GM12878 (cell line): Measurements from ENCODE around the gene SORCS2. TPM values are rescaled to one million over a fixed set of nuclear protein-coding genes. Genes with fewer than 3 reads are reported as not detected.

Experiments
- ATAC-seq: fragments of 200-7000 bp; cut with Tn5 transposase; 3 replicates; pipeline ENCODE4 v1.9.1; 2020; ENCODE audit warnings: mild to moderate bottlenecking, moderate library complexity
- BruUV-seq: library from RNA; stranded (reverse); fragments of 400-500 nt; replicated peaks from 2 replicates; lab custom pipeline; 2021; lab: Mats Ljungman, UMichigan
- CTCF ChIA-PET: fragments of 300-600 bp; sonication (Branson Sonifier 250); formaldehyde crosslinking; extraction: SDS; loops from one replicate; lab custom pipeline; 2021; ENCODE audit warnings: inconsistent platforms; lab: Yijun Ruan, JAX
- POLR2A ChIA-PET: fragments of 350-600 bp; formaldehyde crosslinking; extraction: SDS; loops from one replicate; lab custom pipeline; 2021; ENCODE audit warnings: inconsistent platforms; lab: Charles Lee
- RAD21 ChIA-PET: fragments of 300-600 bp; sonication (Branson Sonifier 250); formaldehyde crosslinking; loops from one replicate; lab custom pipeline; 2023; ENCODE audit warnings: antibody characterized with exemption; ENCODE audit not compliant: unreplicated experiment; lab: Charles Lee
- SMC1A ChIA-PET: fragments of 300-600 bp; sonication (Branson Sonifier 250); formaldehyde crosslinking; loops from one replicate; lab custom pipeline; 2023; ENCODE audit not compliant: unreplicated experiment, uncharacterized antibody; lab: Charles Lee
- DNase-seq: peaks from one replicate; pipeline ENCODE4 v3.0.0-alpha.2; 2011; ENCODE audit warnings: low read depth, low spot score
- FAIRE-seq: peaks from 3 replicates; lab custom pipeline; 2011; peaks lifted over from hg19 to GRCh38; lab: Jason Lieb, UNC
- H2AFZ ChIP-seq: 2 replicates; pipeline ENCODE4 v1.6.0; 2011; ENCODE audit warnings: low read depth, low read length, control low read depth; ENCODE audit not compliant: control insufficient read depth
- H3K27ac ChIP-seq: 2 replicates; pipeline ENCODE4 v1.5.1; 2011; ENCODE audit warnings: control low read depth; ENCODE audit not compliant: control insufficient read depth, insufficient read depth
- H3K27me3 ChIP-seq, 2 experiments: replicated peaks in 1 of 2; 2 replicates each; pipeline versions ENCODE4 v1.6.0 to v1.6.1; 2011; ENCODE audit warnings: low read length in 1 of 2; ENCODE audit not compliant: control insufficient read depth in 2 of 2, insufficient read depth in 2 of 2
- H3K36me3 ChIP-seq, 2 experiments: 2 replicates each; pipeline ENCODE4 v1.5.1; 2011; ENCODE audit warnings: low read length in 1 of 2; ENCODE audit not compliant: control insufficient read depth in 2 of 2, insufficient read depth in 2 of 2
- H3K4me1 ChIP-seq: 2 replicates; pipeline ENCODE4 v1.6.1; 2011; ENCODE audit warnings: mild to moderate bottlenecking, low read length, moderate library complexity, mixed read lengths; ENCODE audit not compliant: control insufficient read depth, insufficient read depth
- H3K4me2 ChIP-seq: 2 replicates; pipeline ENCODE4 v1.6.0; 2011; ENCODE audit warnings: control low read depth; ENCODE audit not compliant: control insufficient read depth, insufficient read depth
- H3K4me3 ChIP-seq: fragments of 200-600 bp; sonication (generic); 2 replicates; pipeline ENCODE4 v1.5.1; 2016
- H3K79me2 ChIP-seq: 2 replicates; pipeline ENCODE4 v1.6.0; 2011; ENCODE audit warnings: low read length; ENCODE audit not compliant: control insufficient read depth, insufficient read depth
- H3K9ac ChIP-seq: 2 replicates; pipeline ENCODE4 v1.8.0; 2011; ENCODE audit warnings: low read length, control low read depth, mixed read lengths; ENCODE audit not compliant: control insufficient read depth, insufficient read depth
- H3K9me3 ChIP-seq: replicated peaks from 3 replicates; pipeline ENCODE4 v1.5.1; 2011; ENCODE audit warnings: mild to moderate bottlenecking, low read length; ENCODE audit not compliant: control insufficient read depth, insufficient read depth
- H4K20me1 ChIP-seq: 2 replicates; pipeline ENCODE4 v1.6.0; 2011; ENCODE audit not compliant: control insufficient read depth, insufficient read depth
- BRCA1 ChIP-seq: IDR thresholded peaks from 2 replicates; pipeline ENCODE4 v1.6.1; 2011; ENCODE audit warnings: low read depth, low read length, improper control_type of control experiment
- CEBPB ChIP-seq, 2 experiments: fragments of 150-350 bp in 1 of 2; IDR thresholded peaks; 2 replicates each; pipeline ENCODE4 v1.6.1; 2012 to 2014; ENCODE audit warnings: low read depth in 2 of 2, low read length in 2 of 2, borderline replicate concordance in 1 of 2, inconsistent platforms in 1 of 2
- CREM ChIP-seq: IDR thresholded peaks from 2 replicates; pipeline ENCODE4 v1.6.1; 2014; ENCODE audit warnings: antibody characterized with exemption, low read depth
- EGR1 ChIP-seq, 2 experiments: IDR thresholded peaks; 1 replicate in 1 of 2; 2 replicates in 1 of 2; pipeline ENCODE4 v1.6.1; 2011 to 2012; ENCODE audit warnings: low read depth in 2 of 2, low read length in 2 of 2, borderline replicate concordance in 1 of 2, mild to moderate bottlenecking in 1 of 2, moderate library complexity in 1 of 2
- HDAC6 ChIP-seq: fragments of 200-600 bp; sonication (generic); IDR thresholded peaks from one replicate; pipeline ENCODE4 v1.8.0; 2017; ENCODE audit warnings: antibody characterized with exemption; ENCODE audit not compliant: unreplicated experiment
- KAT2A ChIP-seq: conservative IDR thresholded peaks from 2 replicates; pipeline ENCODE4 v1.6.1; 2011; ENCODE audit warnings: low read depth, low read length; ENCODE audit not compliant: control insufficient read depth
- MTA2 ChIP-seq: fragments of 450-650 bp; IDR thresholded peaks from 2 replicates; pipeline ENCODE4 v1.6.1; 2016; ENCODE audit warnings: low read depth, mild to moderate bottlenecking, moderate library complexity
- NFXL1 ChIP-seq: fragments of 450-650 bp; IDR thresholded peaks from 2 replicates; pipeline ENCODE4 v1.6.1; 2017; ENCODE audit warnings: antibody characterized with exemption, mild to moderate bottlenecking, borderline replicate concordance
- RCOR1 ChIP-seq: conservative IDR thresholded peaks from 2 replicates; pipeline ENCODE4 v1.6.1; 2012; ENCODE audit warnings: low read depth, low read length, improper control_type of control experiment
- SPI1 ChIP-seq: IDR thresholded peaks from 2 replicates; pipeline ENCODE4 v1.6.1; 2011; ENCODE audit warnings: low read depth, mild to moderate bottlenecking, low read length, moderate library complexity, borderline replicate concordance; ENCODE audit not compliant: insufficient read depth
- SRF ChIP-seq, 2 experiments: IDR thresholded peaks; 2 replicates each; pipeline ENCODE4 v1.6.1; 2011; ENCODE audit warnings: low read depth in 2 of 2, low read length in 2 of 2, mild to moderate bottlenecking in 1 of 2, moderate library complexity in 1 of 2
- ZNF622 ChIP-seq: fragments of 450-650 bp; IDR thresholded peaks from 2 replicates; pipeline ENCODE4 v1.6.1; 2017; ENCODE audit warnings: mild to moderate bottlenecking, inconsistent platforms
- WGBS: methylation state at CpG from one replicate; pipeline ENCODE4 v1.1.6; 2016; ENCODE audit warnings: low lambda C conversion rate; ENCODE audit not compliant: insufficient replicate concordance, insufficient coverage; ENCODE audit errors: missing lambda C conversion rate; 5-methylcytosine and 5-hydroxymethylcytosine counted together
- in situ Hi-C: fragments of 300-500 bp; cut with MboI; formaldehyde crosslinking; loops from 9 replicates; pipeline ENCODE4 v1.14.3; 2018; ENCODE audit warnings: mixed read lengths
- intact Hi-C: fragments of 100-400 bp; cut with micrococcal nuclease; formaldehyde crosslinking; loops from one replicate; pipeline ENCODE4 v1.14.2; 2022; ENCODE audit not compliant: unreplicated experiment
- polyA plus RNA-seq, 11 experiments: library from polyadenylated mRNA; depleted of rRNA in 4 of 11; unstranded in 6 of 11; stranded (reverse) in 5 of 11; fragments of >200 nt; fragmentation: Nextera tagmentation in 4 of 11; fragmentation: Illumina TruSeq in 1 of 11; extraction: Ambion mirVana in 4 of 11; extraction: Trizol in 1 of 11; gene quantifications; 1 replicate in 1 of 11; 2 replicates in 10 of 11; pipeline versions ENCODE4 v1.2.1 to v1.2.3, GENCODE V29; 2011 to 2016; ENCODE audit warnings: inconsistent platforms in 2 of 11, missing spikeins in 2 of 11, low read depth in 1 of 11
- total RNA-seq, 4 experiments: library from RNA; depleted of rRNA in 3 of 4; stranded (reverse); fragments of >200 nt in 3 of 4; fragmentation: Illumina TruSeq in 1 of 4; extraction: Trizol in 1 of 4; gene quantifications; 2 replicates each; pipeline versions ENCODE4 v1.2.1 to v1.2.3, GENCODE V29; 2013 to 2021

SORCS2 gene
- total and polyA plus RNA-seq, 10 of the 15 experiments (the other 5 are each of a cell fraction or from before 2014, with no cell fraction given) = 0.01 to 0.15 (median 0.05) TPM; not detected in 5

DNA sequence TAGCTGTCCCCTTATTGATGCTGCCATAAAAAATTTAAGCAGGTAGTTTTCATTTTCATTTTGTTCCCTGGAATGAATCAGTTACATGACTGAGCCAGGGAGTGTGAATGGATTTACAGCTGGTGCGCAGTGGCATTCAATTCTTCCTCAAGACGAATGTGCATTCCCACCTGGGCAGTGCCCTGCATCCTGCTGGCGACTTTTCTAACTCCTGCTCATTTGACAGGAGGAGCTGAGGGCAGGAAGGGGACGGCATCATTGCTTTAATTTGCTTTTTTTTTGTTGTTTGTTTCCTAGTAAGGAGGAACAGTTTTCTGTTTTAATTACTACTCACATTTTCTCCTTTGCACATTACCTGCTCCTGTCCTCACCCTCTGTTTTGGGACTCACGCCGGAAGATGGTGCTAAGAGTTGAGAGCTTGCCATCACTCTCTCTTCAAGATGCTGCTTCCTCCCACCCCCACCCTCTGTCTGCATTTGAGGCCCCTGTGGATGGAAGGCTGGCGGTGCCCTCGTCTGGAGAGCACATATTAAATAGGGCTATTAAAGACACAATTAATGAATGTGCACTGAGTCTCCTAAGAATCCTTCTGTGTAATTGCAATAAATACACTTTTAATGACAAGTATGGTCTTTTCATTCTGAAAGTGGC is 206.6 kb downstream of the SORCS2 start:
- Histone ChIP-seq H3K9ac (no peak overlapping the region), H2AFZ (no peak overlapping the region), H3K4me3 (no peak overlapping the region), H3K27ac (no peak overlapping the region), H3K36me3 (no peaks in the 10 kb centered on the region), H3K79me2 (no peaks in the 10 kb centered on the region), H3K27me3 (no peaks in the 10 kb centered on the region; a peak in 1 of 4 replicates), H3K4me2 (no peak overlapping the region), H3K4me1 (no peaks in the 10 kb centered on the region), H4K20me1 (no peaks in the 10 kb centered on the region), H3K9me3 (no peaks in the 10 kb centered on the region)
- RAD21 ChIA-PET = no interaction called here
- FAIRE-seq (no peak), ATAC-seq (no peak), DNase-seq (no peak)
- WGBS = 24% methylated on average over 8 of the region's 8 CpGs
- no TSS peak for BruUV-seq
- POLR2A ChIA-PET = no interaction called here
- intact Hi-C loops (no loop called here), in situ Hi-C loops (no loop called here)
- TF ChIP-seq SPI1 (no peak), KAT2A (no peak), NFXL1 (no peak), CREM (no peak), RCOR1 (no peak), HDAC6 (no peak), ZNF622 (no peak), EGR1 (IDR thresholded peaks at IDR 0.05; ENCODE audit: borderline replicate concordance in 1 of 2, low read depth in 2 of 2, low read length in 2 of 2) (no peak), MTA2 (no peak), BRCA1 (no peak), SRF (IDR thresholded peaks at IDR 0.05; ENCODE audit: low read depth in 2 of 2, low read length in 2 of 2) (no peak), CEBPB (IDR thresholded peaks at IDR 0.05; ENCODE audit: borderline replicate concordance in 1 of 2, low read depth in 2 of 2, low read length in 2 of 2) (no peak)
- CTCF ChIA-PET = no interaction called here
- SMC1A ChIA-PET = no interaction called here
